GM12872 (cell line): ENCODE results near the gene ZFYVE19.

Source experiments
- TF ChIP-seq, protein P1 (sequence below): IDR thresholded peaks from 3 replicates; pipeline ENCODE4 v1.5.1; 2011; ENCODE audit warnings: low read depth, mild to moderate bottlenecking, low read length, moderate library complexity; ENCODE audit not compliant: insufficient read depth

ZFYVE19 gene, protein sequence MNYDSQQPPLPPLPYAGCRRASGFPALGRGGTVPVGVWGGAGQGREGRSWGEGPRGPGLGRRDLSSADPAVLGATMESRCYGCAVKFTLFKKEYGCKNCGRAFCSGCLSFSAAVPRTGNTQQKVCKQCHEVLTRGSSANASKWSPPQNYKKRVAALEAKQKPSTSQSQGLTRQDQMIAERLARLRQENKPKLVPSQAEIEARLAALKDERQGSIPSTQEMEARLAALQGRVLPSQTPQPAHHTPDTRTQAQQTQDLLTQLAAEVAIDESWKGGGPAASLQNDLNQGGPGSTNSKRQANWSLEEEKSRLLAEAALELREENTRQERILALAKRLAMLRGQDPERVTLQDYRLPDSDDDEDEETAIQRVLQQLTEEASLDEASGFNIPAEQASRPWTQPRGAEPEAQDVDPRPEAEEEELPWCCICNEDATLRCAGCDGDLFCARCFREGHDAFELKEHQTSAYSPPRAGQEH

GRCh38 chr15:40807028-40807887, at the start of gene ZFYVE19, which contains the start of gene DNAJC17:
ZFYVE19 (plus strand) TSS chr15:40807089; CDS start chr15:40807590, 501 bp downstream.
DNAJC17 (minus strand) TSS chr15:40807473; CDS start chr15:40807446, 27 bp downstream.
- TF ChIP-seq, protein P1, sequence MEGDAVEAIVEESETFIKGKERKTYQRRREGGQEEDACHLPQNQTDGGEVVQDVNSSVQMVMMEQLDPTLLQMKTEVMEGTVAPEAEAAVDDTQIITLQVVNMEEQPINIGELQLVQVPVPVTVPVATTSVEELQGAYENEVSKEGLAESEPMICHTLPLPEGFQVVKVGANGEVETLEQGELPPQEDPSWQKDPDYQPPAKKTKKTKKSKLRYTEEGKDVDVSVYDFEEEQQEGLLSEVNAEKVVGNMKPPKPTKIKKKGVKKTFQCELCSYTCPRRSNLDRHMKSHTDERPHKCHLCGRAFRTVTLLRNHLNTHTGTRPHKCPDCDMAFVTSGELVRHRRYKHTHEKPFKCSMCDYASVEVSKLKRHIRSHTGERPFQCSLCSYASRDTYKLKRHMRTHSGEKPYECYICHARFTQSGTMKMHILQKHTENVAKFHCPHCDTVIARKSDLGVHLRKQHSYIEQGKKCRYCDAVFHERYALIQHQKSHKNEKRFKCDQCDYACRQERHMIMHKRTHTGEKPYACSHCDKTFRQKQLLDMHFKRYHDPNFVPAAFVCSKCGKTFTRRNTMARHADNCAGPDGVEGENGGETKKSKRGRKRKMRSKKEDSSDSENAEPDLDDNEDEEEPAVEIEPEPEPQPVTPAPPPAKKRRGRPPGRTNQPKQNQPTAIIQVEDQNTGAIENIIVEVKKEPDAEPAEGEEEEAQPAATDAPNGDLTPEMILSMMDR: peak; percentile 39; the same call in 1 of the 3 replicates

- TF ChIP-seq, protein P1: no peak
Observed at GRCh38 chr15:40759961-40760360, 46.9 kb upstream of the ZFYVE19 start.

DNA sequence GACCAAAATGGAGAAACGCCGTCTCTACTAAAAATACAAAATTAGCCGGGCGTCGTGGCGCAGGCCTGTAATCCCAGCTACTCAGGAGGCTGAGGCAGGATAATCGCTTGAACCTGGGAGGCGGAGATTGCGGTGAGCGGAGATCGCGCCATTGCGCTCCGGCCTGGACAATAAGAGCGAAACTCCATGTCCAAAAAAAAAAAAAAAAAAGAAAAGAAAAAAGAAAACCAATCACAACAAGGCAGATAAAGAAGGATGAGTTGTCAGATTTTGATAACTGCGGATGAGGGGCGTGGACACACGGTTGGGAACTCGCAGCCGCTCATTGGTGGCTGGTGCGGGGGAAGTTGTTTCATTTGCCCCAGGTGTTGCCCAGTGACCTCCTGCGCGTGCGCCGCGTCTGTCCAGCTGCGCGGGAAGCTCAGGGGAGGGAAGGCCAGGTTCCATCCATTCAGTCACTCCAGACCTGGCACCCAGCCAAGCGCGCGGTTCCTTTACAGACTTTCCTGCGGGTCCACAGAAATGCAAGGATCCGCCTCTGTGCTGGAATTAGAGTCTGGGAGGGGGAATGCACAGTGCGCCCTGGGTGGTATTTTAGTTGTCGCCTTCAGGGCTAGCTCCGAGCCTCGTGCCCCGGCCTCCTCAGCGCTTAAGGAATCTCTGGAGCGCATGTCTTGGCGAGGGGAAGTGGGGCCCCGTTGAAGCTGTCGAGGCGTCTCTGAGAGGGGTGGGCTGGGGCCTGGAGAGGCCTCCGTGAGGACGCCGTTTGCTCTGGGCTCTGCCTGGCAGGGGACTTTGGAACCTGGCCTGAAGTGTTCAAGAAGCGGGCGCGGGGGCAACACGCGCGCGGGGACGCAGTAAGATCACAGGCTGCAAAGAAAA, 43.7 kb upstream of the ZFYVE19 start:
- TF ChIP-seq, protein P1: no peak

GRCh38 chr15:40763801-40764628, 42.9 kb upstream of the ZFYVE19 start, which contains the start of gene GCHFR:
GCHFR (plus strand) TSS chr15:40764068; CDS start chr15:40764181, 113 bp downstream.
- TF ChIP-seq, protein P1: peak; percentile 50; the same call in 2 of the 3 replicates

- TF ChIP-seq, protein P1: no peak
Observed at GRCh38 chr15:40764629-40765103, 42.2 kb upstream of the ZFYVE19 start.

DNA sequence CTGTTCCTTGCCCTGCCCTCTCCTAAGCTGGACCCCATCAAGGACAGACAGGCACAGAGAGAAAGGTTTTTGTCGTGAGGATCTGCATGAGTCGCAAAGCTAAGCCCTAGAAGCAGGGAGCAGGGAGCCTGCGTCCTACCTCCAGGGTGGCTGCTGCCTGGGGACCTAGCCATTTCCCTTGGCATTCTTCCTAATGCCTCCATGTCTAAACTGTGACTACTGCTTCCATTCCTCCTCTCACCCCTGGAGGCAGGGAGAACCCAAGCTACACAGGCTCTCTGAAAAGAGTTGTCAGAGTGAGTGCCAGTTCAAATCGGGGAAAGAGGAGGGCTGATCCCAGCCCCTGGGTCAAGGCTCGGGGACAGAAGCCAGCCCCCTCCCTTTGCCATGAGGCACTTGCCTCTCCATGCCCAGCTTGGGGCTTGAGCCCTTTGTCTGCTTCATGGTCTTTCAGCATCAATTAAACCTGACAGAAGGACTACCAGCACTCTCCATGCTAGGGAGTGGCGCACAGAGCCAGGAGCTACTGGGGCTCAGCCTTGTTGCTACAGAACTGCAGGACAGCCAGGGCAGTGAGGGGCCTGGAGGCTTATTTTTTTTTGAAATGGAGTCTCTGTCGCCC, 40.6 kb upstream of the ZFYVE19 start:
- TF ChIP-seq, protein P1: no peak
